Fibroblast of lung (primary cell): Measurements from ENCODE around the gene ATP10A. TPM values are rescaled to one million over a fixed set of nuclear protein-coding genes. Genes with fewer than 3 reads are reported as not detected.

Source experiments
- DNase-seq, 2 donors: peaks; one replicate each; pipeline versions ENCODE4 v3.0.0 to v3.0.0-alpha.2; 2010; ENCODE audit warnings: low read depth in 2 of 2
- H2AFZ ChIP-seq: 2 replicates; pipeline ENCODE4 v1.5.1; 2012; ENCODE audit warnings: low read length, control low read depth, inconsistent platforms
- H3K27ac ChIP-seq: 2 replicates; pipeline ENCODE4 v1.5.1; 2011; ENCODE audit warnings: low read length, control low read depth; ENCODE audit not compliant: insufficient read depth
- H3K27me3 ChIP-seq: 2 replicates; pipeline ENCODE4 v1.5.1; 2011; ENCODE audit warnings: mild to moderate bottlenecking, low read length; ENCODE audit not compliant: control insufficient read depth, insufficient read depth
- H3K36me3 ChIP-seq: 2 replicates; pipeline ENCODE4 v1.5.1; 2011; ENCODE audit warnings: low read length; ENCODE audit not compliant: control insufficient read depth, insufficient read depth
- H3K4me1 ChIP-seq: 2 replicates; pipeline ENCODE4 v1.5.1; 2011; ENCODE audit warnings: low read length; ENCODE audit not compliant: control insufficient read depth, insufficient read depth; ENCODE audit errors: extremely low read depth
- H3K4me2 ChIP-seq: 2 replicates; pipeline ENCODE4 v1.5.1; 2011; ENCODE audit warnings: low read length, control low read depth; ENCODE audit not compliant: insufficient read depth; ENCODE audit errors: extremely low read depth
- H3K4me3 ChIP-seq, 4 experiments: fragments of 200-600 bp in 1 of 4; sonication (generic) in 1 of 4; replicated peaks in 1 of 4; 2 replicates each; pipeline ENCODE4 v1.5.1; 2011 to 2016; ENCODE audit warnings: low read length in 4 of 4, low read depth in 3 of 4, mild to moderate bottlenecking in 3 of 4, control low read depth in 2 of 4, inconsistent platforms in 1 of 4, mixed read lengths in 1 of 4; ENCODE audit not compliant: insufficient read depth in 1 of 4; ENCODE audit errors: control extremely low read depth in 1 of 4
- H3K79me2 ChIP-seq: 2 replicates; pipeline ENCODE4 v1.5.1; 2012; ENCODE audit warnings: mild to moderate bottlenecking, low read length, inconsistent platforms; ENCODE audit not compliant: control insufficient read depth, insufficient read depth
- H3K9ac ChIP-seq: 2 replicates; pipeline ENCODE4 v1.5.1; 2011; ENCODE audit warnings: mild to moderate bottlenecking, low read length, control low read depth; ENCODE audit not compliant: insufficient read depth
- H3K9me3 ChIP-seq: 2 replicates; pipeline ENCODE4 v1.5.1; 2012; ENCODE audit warnings: low read depth, low read length; ENCODE audit not compliant: control insufficient read depth, insufficient read depth
- H4K20me1 ChIP-seq: 2 replicates; pipeline ENCODE4 v1.5.1; 2011; ENCODE audit warnings: low read length; ENCODE audit not compliant: control insufficient read depth, insufficient read depth; ENCODE audit errors: extremely low read depth
- EZH2 ChIP-seq: IDR thresholded peaks from 2 replicates; pipeline ENCODE4 v1.5.1; 2012; ENCODE audit warnings: low read length, control low read depth, mild to moderate bottlenecking; ENCODE audit errors: missing control alignments
- polyA plus RNA-seq, 2 donors: library from polyadenylated mRNA; depleted of rRNA in 1 of 2; stranded (reverse) in 1 of 2; unstranded in 1 of 2; fragments of >200 nt; gene quantifications; 2 replicates each; pipeline ENCODE4 v1.2.1, GENCODE V29; 2011 to 2012; ENCODE audit warnings: missing spikeins in 1 of 2
- total RNA-seq: library from RNA; depleted of rRNA; stranded (reverse); fragments of >200 nt; gene quantifications from 2 replicates; pipeline ENCODE4 v1.2.1, GENCODE V29; 2014
- TF ChIP-seq, protein P1 (sequence below), 2 donors: IDR thresholded peaks in 1 of 2; conservative IDR thresholded peaks in 1 of 2; 1 replicate in 1 of 2; 2 replicates in 1 of 2; pipeline ENCODE4 v1.5.1; 2011 to 2012; ENCODE audit warnings: low read length in 2 of 2, control low read depth in 1 of 2, inconsistent platforms in 1 of 2, low read depth in 1 of 2, mild to moderate bottlenecking in 1 of 2

The ATP10A gene
- total and polyA plus RNA-seq, 2 donors (not counting 1 experiment from before 2014, with no cell fraction given), result 12.7 to 13.8 TPM

DNA sequence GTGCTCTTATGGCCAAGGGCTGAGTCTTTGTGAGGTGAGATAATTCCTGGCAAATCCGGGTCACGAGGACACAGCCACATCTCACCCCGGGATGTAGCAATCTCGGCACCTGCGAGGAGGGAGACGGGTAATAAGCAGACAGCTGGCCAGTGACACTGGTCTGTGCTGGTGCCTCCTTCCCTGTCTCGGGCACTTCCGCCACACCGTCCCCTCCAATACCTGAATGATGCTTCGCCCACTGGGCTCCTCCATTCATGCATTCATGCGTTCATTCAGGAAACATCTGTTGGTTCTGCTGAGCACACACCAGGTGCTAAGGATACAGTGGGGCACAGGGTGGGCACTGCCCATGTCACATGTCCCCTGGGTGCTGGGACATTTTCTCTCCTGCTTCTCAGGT, 60.1 kb downstream of the ATP10A start:
- Histone ChIP-seq H3K79me2 (no peaks in the 10 kb centered on the region), H3K9ac (no peak overlapping the region), H3K27ac (no peak overlapping the region), H3K4me3 (no peak overlapping the region), H3K4me1 (peaks cover 4% of the 10 kb centered on the region), H3K4me2 (no peak overlapping the region), H4K20me1 (no peaks in the 10 kb centered on the region), H2AFZ (no peak overlapping the region), H3K9me3 (no peaks in the 10 kb centered on the region), H3K27me3 (no peaks in the 10 kb centered on the region), H3K36me3 (no peaks in the 10 kb centered on the region)
- TF ChIP-seq, protein P1, sequence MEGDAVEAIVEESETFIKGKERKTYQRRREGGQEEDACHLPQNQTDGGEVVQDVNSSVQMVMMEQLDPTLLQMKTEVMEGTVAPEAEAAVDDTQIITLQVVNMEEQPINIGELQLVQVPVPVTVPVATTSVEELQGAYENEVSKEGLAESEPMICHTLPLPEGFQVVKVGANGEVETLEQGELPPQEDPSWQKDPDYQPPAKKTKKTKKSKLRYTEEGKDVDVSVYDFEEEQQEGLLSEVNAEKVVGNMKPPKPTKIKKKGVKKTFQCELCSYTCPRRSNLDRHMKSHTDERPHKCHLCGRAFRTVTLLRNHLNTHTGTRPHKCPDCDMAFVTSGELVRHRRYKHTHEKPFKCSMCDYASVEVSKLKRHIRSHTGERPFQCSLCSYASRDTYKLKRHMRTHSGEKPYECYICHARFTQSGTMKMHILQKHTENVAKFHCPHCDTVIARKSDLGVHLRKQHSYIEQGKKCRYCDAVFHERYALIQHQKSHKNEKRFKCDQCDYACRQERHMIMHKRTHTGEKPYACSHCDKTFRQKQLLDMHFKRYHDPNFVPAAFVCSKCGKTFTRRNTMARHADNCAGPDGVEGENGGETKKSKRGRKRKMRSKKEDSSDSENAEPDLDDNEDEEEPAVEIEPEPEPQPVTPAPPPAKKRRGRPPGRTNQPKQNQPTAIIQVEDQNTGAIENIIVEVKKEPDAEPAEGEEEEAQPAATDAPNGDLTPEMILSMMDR (conservative IDR thresholded peaks at IDR 0.05 in 1 of 2, IDR thresholded peaks at IDR 0.05 in 1 of 2; ENCODE audit: low read depth in 1 of 2, low read length in 2 of 2), result no peak
- no peak for TF ChIP-seq EZH2
- no peak for DNase-seq

DNA sequence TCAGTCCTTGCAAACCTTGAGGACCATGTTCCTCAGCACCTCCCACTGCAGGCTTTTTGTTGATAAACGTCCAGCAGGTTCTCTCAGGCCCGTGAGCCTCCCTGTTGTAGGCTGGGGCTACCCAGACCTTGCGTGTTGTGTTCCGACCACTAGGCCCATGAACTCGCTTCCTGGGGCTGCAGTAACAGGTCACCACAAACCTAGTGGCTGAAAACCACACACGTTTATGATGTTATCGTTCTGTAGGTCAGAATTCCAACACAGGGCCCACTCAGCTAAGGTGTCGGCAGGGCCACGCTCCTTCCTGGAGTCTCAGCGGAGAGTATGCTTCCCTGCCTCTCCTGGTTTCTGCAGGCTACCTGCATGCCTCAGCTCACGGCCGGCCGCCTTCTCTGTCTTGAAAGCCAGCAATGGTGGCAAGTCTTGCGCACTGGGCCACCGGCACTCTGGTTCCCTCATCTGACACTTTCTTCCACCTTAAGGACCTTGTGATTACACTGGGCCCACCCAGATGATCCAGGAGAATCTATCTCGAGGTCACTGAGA, 60.8 kb downstream of the ATP10A start:
- Histone ChIP-seq H3K9me3 (no peaks in the 10 kb centered on the region), H3K27me3 (no peaks in the 10 kb centered on the region), H3K4me2 (no peak overlapping the region), H3K27ac (no peak overlapping the region), H3K4me1 (peaks cover 8% of the 10 kb centered on the region), H2AFZ (no peak overlapping the region), H3K36me3 (no peaks in the 10 kb centered on the region), H3K4me3 (no peak overlapping the region), H3K79me2 (no peaks in the 10 kb centered on the region), H4K20me1 (no peaks in the 10 kb centered on the region), H3K9ac (no peak overlapping the region)
- DNase-seq, result no peak
- TF ChIP-seq, protein P1 (conservative IDR thresholded peaks at IDR 0.05 in 1 of 2, IDR thresholded peaks at IDR 0.05 in 1 of 2; ENCODE audit: low read depth in 1 of 2, low read length in 2 of 2), result no peak

- Histone ChIP-seq H3K27me3 (no peaks in the 10 kb centered on the region), H3K4me3 (no peak overlapping the region), H3K79me2 (no peaks in the 10 kb centered on the region), H3K27ac (no peak overlapping the region), H3K9me3 (no peaks in the 10 kb centered on the region), H3K9ac (no peak overlapping the region), H3K36me3 (no peaks in the 10 kb centered on the region), H4K20me1 (no peaks in the 10 kb centered on the region), H2AFZ (no peak overlapping the region), H3K4me2 (no peak overlapping the region), H3K4me1 (peaks cover 8% of the 10 kb centered on the region)
- TF ChIP-seq, protein P1 (conservative IDR thresholded peaks at IDR 0.05 in 1 of 2, IDR thresholded peaks at IDR 0.05 in 1 of 2; ENCODE audit: low read depth in 1 of 2, low read length in 2 of 2), result no peak
- TF ChIP-seq EZH2, result no peak
- DNase-seq, result no peak
These were observed 61.4 kb downstream of the ATP10A start for GRCh38 chr15:25801586-25802284.
